ENCODE measurements around the gene INCENP. TPM values are rescaled to one million over a fixed set of nuclear protein-coding genes. Genes with fewer than 3 reads are reported as not detected.

Gene INCENP
- total and polyA plus RNA-seq, 4 donors = 2.4 to 34.4 (median 4.7) TPM

DNA sequence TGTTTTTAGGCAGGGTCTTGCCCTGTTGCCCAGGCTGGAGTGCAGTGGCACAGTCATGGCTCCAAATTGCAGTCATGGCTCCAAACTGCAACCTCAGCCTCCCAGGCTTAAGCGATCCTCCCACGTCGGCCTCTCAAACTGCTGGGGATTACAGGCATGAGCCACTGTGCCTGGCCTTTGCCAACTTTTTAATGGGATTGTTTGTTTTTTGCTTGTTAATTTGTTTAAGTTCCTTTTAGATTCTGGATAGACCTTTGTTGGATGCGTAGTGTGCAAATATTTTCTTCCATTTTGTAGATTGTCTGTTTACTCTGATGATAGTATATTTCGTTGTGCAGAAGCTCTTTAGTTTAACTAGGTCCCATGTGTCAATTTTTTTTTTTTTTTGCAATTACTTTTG, 56.2 kb downstream of the INCENP start:
- 84% methylated on average over 5 of the region's 5 CpGs for WGBS
- H3K4me3 ChIP-seq (ENCODE audit: low read depth in 1 of 3, low read length in 3 of 3) = no peak overlapping the region
- peaks cover 0 to 2% (median 0%) of the 10 kb centered on the region in 4 donors for H3K27me3 ChIP-seq (ENCODE audit: control insufficient read depth in 4 of 4, insufficient read depth in 4 of 4, low read length in 3 of 4)
- H3K9me3 ChIP-seq (ENCODE audit: control insufficient read depth in 4 of 4, low read length in 3 of 4) = no peaks in the 10 kb centered on the region
- no peak for TF ChIP-seq SP1 (IDR thresholded peaks at IDR 0.05)
- no peak for TF ChIP-seq FOXA1 (IDR thresholded peaks at IDR 0.05)
- TF ChIP-seq RAD21 (IDR thresholded peaks at IDR 0.05) = no peak
- TF ChIP-seq HNF4G (IDR thresholded peaks at IDR 0.05) = no peak
- no peak for TF ChIP-seq YY1 (IDR thresholded peaks at IDR 0.05)
- TF ChIP-seq, protein P1, sequence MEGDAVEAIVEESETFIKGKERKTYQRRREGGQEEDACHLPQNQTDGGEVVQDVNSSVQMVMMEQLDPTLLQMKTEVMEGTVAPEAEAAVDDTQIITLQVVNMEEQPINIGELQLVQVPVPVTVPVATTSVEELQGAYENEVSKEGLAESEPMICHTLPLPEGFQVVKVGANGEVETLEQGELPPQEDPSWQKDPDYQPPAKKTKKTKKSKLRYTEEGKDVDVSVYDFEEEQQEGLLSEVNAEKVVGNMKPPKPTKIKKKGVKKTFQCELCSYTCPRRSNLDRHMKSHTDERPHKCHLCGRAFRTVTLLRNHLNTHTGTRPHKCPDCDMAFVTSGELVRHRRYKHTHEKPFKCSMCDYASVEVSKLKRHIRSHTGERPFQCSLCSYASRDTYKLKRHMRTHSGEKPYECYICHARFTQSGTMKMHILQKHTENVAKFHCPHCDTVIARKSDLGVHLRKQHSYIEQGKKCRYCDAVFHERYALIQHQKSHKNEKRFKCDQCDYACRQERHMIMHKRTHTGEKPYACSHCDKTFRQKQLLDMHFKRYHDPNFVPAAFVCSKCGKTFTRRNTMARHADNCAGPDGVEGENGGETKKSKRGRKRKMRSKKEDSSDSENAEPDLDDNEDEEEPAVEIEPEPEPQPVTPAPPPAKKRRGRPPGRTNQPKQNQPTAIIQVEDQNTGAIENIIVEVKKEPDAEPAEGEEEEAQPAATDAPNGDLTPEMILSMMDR (IDR thresholded peaks at IDR 0.05; ENCODE audit: low read depth, low read length, missing input control) = no peak
- TF ChIP-seq, protein P2, sequence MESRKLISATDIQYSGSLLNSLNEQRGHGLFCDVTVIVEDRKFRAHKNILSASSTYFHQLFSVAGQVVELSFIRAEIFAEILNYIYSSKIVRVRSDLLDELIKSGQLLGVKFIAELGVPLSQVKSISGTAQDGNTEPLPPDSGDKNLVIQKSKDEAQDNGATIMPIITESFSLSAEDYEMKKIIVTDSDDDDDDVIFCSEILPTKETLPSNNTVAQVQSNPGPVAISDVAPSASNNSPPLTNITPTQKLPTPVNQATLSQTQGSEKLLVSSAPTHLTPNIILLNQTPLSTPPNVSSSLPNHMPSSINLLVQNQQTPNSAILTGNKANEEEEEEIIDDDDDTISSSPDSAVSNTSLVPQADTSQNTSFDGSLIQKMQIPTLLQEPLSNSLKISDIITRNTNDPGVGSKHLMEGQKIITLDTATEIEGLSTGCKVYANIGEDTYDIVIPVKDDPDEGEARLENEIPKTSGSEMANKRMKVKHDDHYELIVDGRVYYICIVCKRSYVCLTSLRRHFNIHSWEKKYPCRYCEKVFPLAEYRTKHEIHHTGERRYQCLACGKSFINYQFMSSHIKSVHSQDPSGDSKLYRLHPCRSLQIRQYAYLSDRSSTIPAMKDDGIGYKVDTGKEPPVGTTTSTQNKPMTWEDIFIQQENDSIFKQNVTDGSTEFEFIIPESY (IDR thresholded peaks at IDR 0.05) = no peak
- TF ChIP-seq GABPA (IDR thresholded peaks at IDR 0.05 in 1 of 2, conservative IDR thresholded peaks at IDR 0.05 in 1 of 2) = no peak
- TF ChIP-seq FOXA2 (IDR thresholded peaks at IDR 0.05) = no peak
- no peak for TF ChIP-seq HNF4A (conservative IDR thresholded peaks at IDR 0.05)
- no peaks in the 10 kb centered on the region for H3K4me1 ChIP-seq (ENCODE audit: control insufficient read depth in 4 of 4, insufficient read depth in 4 of 4, low read length in 3 of 4)
- DNase-seq (ENCODE audit: low spot score) = no peak
- H3K36me3 ChIP-seq (ENCODE audit: control insufficient read depth in 4 of 4, insufficient read depth in 3 of 4, low read depth in 1 of 4, low read length in 3 of 4) = no peaks in the 10 kb centered on the region
- no peak overlapping the region for H3K9ac ChIP-seq (ENCODE audit: low read depth in 1 of 2, low read length in 2 of 2)
- H3K27ac ChIP-seq (ENCODE audit: low read depth in 1 of 2, low read length in 2 of 2) = no peak overlapping the region

DNA sequence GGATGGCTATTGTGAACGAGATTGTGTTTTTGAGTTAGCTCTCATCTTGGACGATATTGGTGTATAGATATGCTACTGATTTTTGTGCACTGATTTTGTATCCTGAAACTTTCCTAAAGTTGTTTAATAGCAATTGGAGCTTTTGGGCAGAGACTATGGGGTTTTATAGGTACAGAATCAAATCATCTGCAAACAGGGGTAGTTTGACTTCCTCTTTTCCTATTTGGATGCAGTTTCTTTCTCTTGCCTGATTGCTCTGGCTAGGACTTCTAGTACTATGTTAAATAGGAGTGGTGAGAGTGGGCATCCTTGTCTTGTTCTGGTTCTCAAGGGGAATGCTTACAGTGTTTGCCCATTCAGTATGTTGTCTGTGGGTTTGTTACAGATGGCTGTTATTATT, 57.3 kb downstream of the INCENP start:
- Histone ChIP-seq H3K4me1 (ENCODE audit: control insufficient read depth in 4 of 4, insufficient read depth in 4 of 4, low read length in 3 of 4) (no peaks in the 10 kb centered on the region), H3K27ac (ENCODE audit: low read depth in 1 of 2, low read length in 2 of 2) (no peak overlapping the region), H3K9ac (ENCODE audit: low read depth in 1 of 2, low read length in 2 of 2) (no peak overlapping the region), H3K4me3 (ENCODE audit: low read depth in 1 of 3, low read length in 3 of 3) (no peak overlapping the region), H3K36me3 (ENCODE audit: control insufficient read depth in 4 of 4, insufficient read depth in 3 of 4, low read depth in 1 of 4, low read length in 3 of 4) (no peaks in the 10 kb centered on the region), H3K27me3 (ENCODE audit: control insufficient read depth in 4 of 4, insufficient read depth in 4 of 4, low read length in 3 of 4) (peaks cover 0 to 2% (median 0%) of the 10 kb centered on the region in 4 donors), H3K9me3 (ENCODE audit: control insufficient read depth in 4 of 4, low read length in 3 of 4) (no peaks in the 10 kb centered on the region)
- TF ChIP-seq, protein P2 (IDR thresholded peaks at IDR 0.05) = no peak
- no peak for TF ChIP-seq REST (IDR thresholded peaks at IDR 0.05)
- TF ChIP-seq HNF4G (IDR thresholded peaks at IDR 0.05) = no peak
- TF ChIP-seq RAD21 (IDR thresholded peaks at IDR 0.05) = no peak
- TF ChIP-seq NR2F2 (IDR thresholded peaks at IDR 0.05) = no peak
- TF ChIP-seq FOXA2 (IDR thresholded peaks at IDR 0.05) = no peak
- no peak for TF ChIP-seq EGR1 (IDR thresholded peaks at IDR 0.05; ENCODE audit: low read depth in 2 of 2)
- no peak for TF ChIP-seq HNF4A (conservative IDR thresholded peaks at IDR 0.05)
- no peak for TF ChIP-seq RXRA (IDR thresholded peaks at IDR 0.05)
- TF ChIP-seq FOXA1 (IDR thresholded peaks at IDR 0.05) = no peak
- 89% methylated on average over 2 of the region's 2 CpGs for WGBS
- DNase-seq (ENCODE audit: low spot score) = no peak
